K562 (cell line): ENCODE data around the gene NEK1. TPM values are rescaled to one million over a fixed set of nuclear protein-coding genes. Genes with fewer than 3 reads are reported as not detected.

Source experiments
- EGR1 ChIP-seq: fragments of 450-650 bp; conservative IDR thresholded peaks from 2 replicates; pipeline ENCODE4 v1.6.1; 2017; ENCODE audit warnings: mild to moderate bottlenecking
- ELF2 ChIP-seq: fragments of 250-450 bp; sonication (Bioruptor Pico); IDR thresholded peaks from 2 replicates; pipeline ENCODE4 v1.5.0; 2021; ENCODE audit warnings: mild to moderate bottlenecking
- ESRRB ChIP-seq: fragments of 250-450 bp; sonication (Bioruptor Pico); IDR thresholded peaks from 2 replicates; pipeline ENCODE4 v1.5.0; 2020; ENCODE audit warnings: mild to moderate bottlenecking, moderate library complexity, borderline replicate concordance
- GABPB2 ChIP-seq: fragments of 250-450 bp; sonication (Bioruptor Pico); conservative IDR thresholded peaks from 2 replicates; pipeline ENCODE4 v1.5.1; 2021; ENCODE audit warnings: mild to moderate bottlenecking
- IFI16 ChIP-seq: fragments of 250-450 bp; sonication (Bioruptor Pico); IDR thresholded peaks from 2 replicates; pipeline ENCODE4 v2.1.2; 2022; ENCODE audit warnings: mild to moderate bottlenecking, inconsistent platforms
- KDM1A ChIP-seq, 2 experiments: fragments of 450-650 bp; IDR thresholded peaks; 2 replicates each; pipeline ENCODE4 v1.6.1; 2016; ENCODE audit warnings: mild to moderate bottlenecking in 2 of 2
- MEIS2 ChIP-seq: fragments of 450-650 bp; IDR thresholded peaks from 2 replicates; pipeline ENCODE4 v1.6.1; 2014; ENCODE audit warnings: mild to moderate bottlenecking; ENCODE audit not compliant: partially characterized antibody
- POU5F1 ChIP-seq: fragments of 150-350 bp; IDR thresholded peaks from 2 replicates; pipeline ENCODE4 v1.6.1; 2014; ENCODE audit warnings: borderline replicate concordance, low read length, low read depth, mild to moderate bottlenecking; ENCODE audit not compliant: partially characterized antibody
- RBM14 ChIP-seq: fragments of 200-400 bp; formaldehyde crosslinking; IDR thresholded peaks from 2 replicates; pipeline ENCODE4 v1.6.1; 2018; ENCODE audit warnings: low read depth, mild to moderate bottlenecking, low read length, moderate library complexity, borderline replicate concordance; ENCODE audit not compliant: insufficient read depth
- TARDBP ChIP-seq: fragments of 450-650 bp; IDR thresholded peaks from 2 replicates; pipeline ENCODE4 v1.6.1; 2016
- TCF3 ChIP-seq: sonication (generic); formaldehyde crosslinking; IDR thresholded peaks from 2 replicates; pipeline ENCODE4 v1.4.0; 2020; ENCODE audit warnings: mild to moderate bottlenecking, missing genetic modification reagents
- TEAD2 ChIP-seq: fragments of 450-650 bp; IDR thresholded peaks from 2 replicates; pipeline ENCODE4 v1.6.1; 2016; ENCODE audit warnings: missing genetic modification characterization, control low read depth, missing compliant biosample characterization
- THRAP3 ChIP-seq: fragments of 450-650 bp; IDR thresholded peaks from 2 replicates; pipeline ENCODE4 v1.6.1; 2016; ENCODE audit warnings: mild to moderate bottlenecking, inconsistent platforms, borderline replicate concordance
- ZNF224 ChIP-seq: sonication (generic); formaldehyde crosslinking; IDR thresholded peaks from 2 replicates; pipeline ENCODE4 v1.8.0; 2022; ENCODE audit warnings: mild to moderate bottlenecking, missing genetic modification reagents
- ZNF507 ChIP-seq: conservative IDR thresholded peaks from 2 replicates; pipeline ENCODE4 v1.6.1; 2017; ENCODE audit warnings: missing genetic modification characterization, missing compliant biosample characterization
- ZNF764 ChIP-seq: fragments of 250-450 bp; sonication (Bioruptor Pico); IDR thresholded peaks from 2 replicates; pipeline ENCODE4 v1.4.0; 2020; ENCODE audit warnings: low read depth, mild to moderate bottlenecking, moderate library complexity
- ZNF780A ChIP-seq: fragments of 250-450 bp; sonication (Bioruptor Pico); IDR thresholded peaks from 2 replicates; pipeline ENCODE4 v1.5.0; 2021; ENCODE audit warnings: mild to moderate bottlenecking
- polyA plus RNA-seq, 8 experiments: library from polyadenylated mRNA; depleted of rRNA in 4 of 8; stranded (reverse) in 5 of 8; unstranded in 3 of 8; fragments of >200 nt; fragmentation: Nextera tagmentation in 2 of 8; fragmentation: Illumina TruSeq in 1 of 8; extraction: Ambion mirVana in 2 of 8; extraction: Trizol in 1 of 8; gene quantifications; 2 replicates each; pipeline versions ENCODE4 v1.2.1 to v1.2.3, GENCODE V29; 2011 to 2014; ENCODE audit warnings: inconsistent platforms in 1 of 8, missing spikeins in 1 of 8
- total RNA-seq, 7 experiments: library from RNA; depleted of rRNA in 6 of 7; stranded (reverse); fragments of >200 nt in 6 of 7; fragmentation: Illumina TruSeq in 2 of 7; extraction: Trizol in 2 of 7; gene quantifications; 2 replicates each; pipeline versions ENCODE4 v1.2.1 to v1.2.3, GENCODE V29; 2011 to 2021; ENCODE audit warnings: low replicate concordance in 1 of 7
- TF ChIP-seq, protein P1 (sequence below): IDR thresholded peaks from 2 replicates; pipeline ENCODE4 v1.6.1; 2011; ENCODE audit not compliant: insufficient read length; ENCODE audit errors: extremely low read depth
- TF ChIP-seq, protein P2 (sequence below), 2 experiments: fragments of 200-800 bp in 1 of 2; sonication (Bioruptor generic) in 1 of 2; sonication (generic) in 1 of 2; formaldehyde crosslinking in 1 of 2; IDR thresholded peaks in 1 of 2; conservative IDR thresholded peaks in 1 of 2; 2 replicates each; pipeline versions ENCODE4 v1.5.0 to v1.6.1; 2016 to 2020; ENCODE audit warnings: missing compliant biosample characterization in 1 of 2, missing genetic modification characterization in 1 of 2, missing genetic modification reagents in 1 of 2
- TF ChIP-seq, protein P3 (sequence below), 2 experiments: fragments of 450-650 bp in 1 of 2; sonication (generic) in 1 of 2; formaldehyde crosslinking in 1 of 2; IDR thresholded peaks in 1 of 2; conservative IDR thresholded peaks in 1 of 2; 2 replicates each; pipeline versions ENCODE4 v1.6.1 to v1.8.1; 2016 to 2023; ENCODE audit warnings: mild to moderate bottlenecking in 2 of 2, moderate library complexity in 2 of 2, inconsistent platforms in 1 of 2, missing genetic modification reagents in 1 of 2
- TF ChIP-seq, protein P4 (sequence below): sonication (generic); formaldehyde crosslinking; IDR thresholded peaks from 2 replicates; pipeline ENCODE4 v1.8.1; 2023; ENCODE audit warnings: mild to moderate bottlenecking, missing genetic modification reagents
- TF ChIP-seq, protein P5 (sequence below): sonication (generic); formaldehyde crosslinking; IDR thresholded peaks from 2 replicates; pipeline ENCODE4 v1.8.0; 2022; ENCODE audit warnings: mild to moderate bottlenecking, low read depth, missing genetic modification reagents

Gene NEK1
- total and polyA plus RNA-seq, 9 of the 15 experiments (the other 6 are each of a cell fraction or from before 2014, with no cell fraction given), result 6.2 to 15.7 (median 10.3) TPM

DNA sequence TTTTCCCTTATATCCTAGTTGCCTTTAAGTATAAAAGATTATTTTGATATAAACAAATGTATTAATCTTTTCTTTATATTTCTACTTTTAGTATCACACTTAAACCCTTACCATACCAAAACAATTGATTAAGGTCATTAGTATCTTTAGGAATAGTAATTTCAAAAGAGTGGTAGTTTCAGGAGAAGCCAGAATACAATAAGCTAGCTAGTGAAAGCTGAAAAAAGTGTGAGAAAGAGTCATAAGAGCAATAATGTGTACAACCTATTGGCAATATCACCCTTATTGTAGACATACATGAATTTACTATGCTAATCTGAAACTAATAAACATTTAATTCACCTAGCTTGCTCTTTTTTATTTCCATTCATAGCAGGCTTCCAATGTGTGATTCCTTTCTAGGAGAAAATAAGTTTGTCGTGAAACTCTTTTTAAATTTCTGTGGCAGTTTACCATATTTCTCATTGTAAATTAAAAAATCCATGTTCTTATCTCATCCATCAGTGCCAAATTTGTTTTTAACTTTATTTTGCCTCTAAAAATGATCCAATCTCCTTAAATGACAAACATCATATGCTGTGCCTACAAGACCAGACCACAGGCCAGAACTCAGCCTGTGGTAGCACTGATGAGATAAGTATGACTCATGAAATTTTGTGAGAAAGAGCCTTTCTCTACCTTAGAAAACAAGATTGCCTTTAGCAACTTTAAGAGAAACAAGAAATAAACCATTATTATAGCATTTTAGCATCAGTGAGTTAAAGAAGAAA is 8.1 kb downstream of the NEK1 start (continued):
- no peak for TF ChIP-seq ZNF507 (tag)
- TF ChIP-seq MEIS2, result peak; percentile 59
- no peak for TF ChIP-seq IFI16
- TF ChIP-seq, protein P1, sequence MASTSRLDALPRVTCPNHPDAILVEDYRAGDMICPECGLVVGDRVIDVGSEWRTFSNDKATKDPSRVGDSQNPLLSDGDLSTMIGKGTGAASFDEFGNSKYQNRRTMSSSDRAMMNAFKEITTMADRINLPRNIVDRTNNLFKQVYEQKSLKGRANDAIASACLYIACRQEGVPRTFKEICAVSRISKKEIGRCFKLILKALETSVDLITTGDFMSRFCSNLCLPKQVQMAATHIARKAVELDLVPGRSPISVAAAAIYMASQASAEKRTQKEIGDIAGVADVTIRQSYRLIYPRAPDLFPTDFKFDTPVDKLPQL, result no peak
- TF ChIP-seq THRAP3, result no peak
- TF ChIP-seq ZNF764, result no peak
- TF ChIP-seq ZNF780A (CRISPR knock-in tag), result no peak
- TF ChIP-seq ZNF224, result no peak
- TF ChIP-seq ESRRB (CRISPR knock-in tag), result no peak
- TF ChIP-seq EGR1, result no peak
- no peak for TF ChIP-seq ELF2 (CRISPR knock-in tag)
- TF ChIP-seq TARDBP, result no peak
- TF ChIP-seq, protein P2, sequence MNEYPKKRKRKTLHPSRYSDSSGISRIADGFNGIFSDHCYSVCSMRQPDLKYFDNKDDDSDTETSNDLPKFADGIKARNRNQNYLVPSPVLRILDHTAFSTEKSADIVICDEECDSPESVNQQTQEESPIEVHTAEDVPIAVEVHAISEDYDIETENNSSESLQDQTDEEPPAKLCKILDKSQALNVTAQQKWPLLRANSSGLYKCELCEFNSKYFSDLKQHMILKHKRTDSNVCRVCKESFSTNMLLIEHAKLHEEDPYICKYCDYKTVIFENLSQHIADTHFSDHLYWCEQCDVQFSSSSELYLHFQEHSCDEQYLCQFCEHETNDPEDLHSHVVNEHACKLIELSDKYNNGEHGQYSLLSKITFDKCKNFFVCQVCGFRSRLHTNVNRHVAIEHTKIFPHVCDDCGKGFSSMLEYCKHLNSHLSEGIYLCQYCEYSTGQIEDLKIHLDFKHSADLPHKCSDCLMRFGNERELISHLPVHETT (CRISPR knock-in tag; conservative IDR thresholded peaks at IDR 0.05 in 1 of 2, IDR thresholded peaks at IDR 0.05 in 1 of 2), result peak in 1 of 2 experiments; percentile 39; a peak in 1 of 4 replicates
- TF ChIP-seq, protein P3, sequence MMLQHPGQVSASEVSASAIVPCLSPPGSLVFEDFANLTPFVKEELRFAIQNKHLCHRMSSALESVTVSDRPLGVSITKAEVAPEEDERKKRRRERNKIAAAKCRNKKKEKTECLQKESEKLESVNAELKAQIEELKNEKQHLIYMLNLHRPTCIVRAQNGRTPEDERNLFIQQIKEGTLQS (IDR thresholded peaks at IDR 0.05), result peak; percentile 92
- TF ChIP-seq, protein P3 (CRISPR knock-in tag; conservative IDR thresholded peaks at IDR 0.05), result no peak
- TF ChIP-seq RBM14, result no peak
- TF ChIP-seq POU5F1, result no peak
- TF ChIP-seq TEAD2 (tag), result no peak
- TF ChIP-seq, protein P4, sequence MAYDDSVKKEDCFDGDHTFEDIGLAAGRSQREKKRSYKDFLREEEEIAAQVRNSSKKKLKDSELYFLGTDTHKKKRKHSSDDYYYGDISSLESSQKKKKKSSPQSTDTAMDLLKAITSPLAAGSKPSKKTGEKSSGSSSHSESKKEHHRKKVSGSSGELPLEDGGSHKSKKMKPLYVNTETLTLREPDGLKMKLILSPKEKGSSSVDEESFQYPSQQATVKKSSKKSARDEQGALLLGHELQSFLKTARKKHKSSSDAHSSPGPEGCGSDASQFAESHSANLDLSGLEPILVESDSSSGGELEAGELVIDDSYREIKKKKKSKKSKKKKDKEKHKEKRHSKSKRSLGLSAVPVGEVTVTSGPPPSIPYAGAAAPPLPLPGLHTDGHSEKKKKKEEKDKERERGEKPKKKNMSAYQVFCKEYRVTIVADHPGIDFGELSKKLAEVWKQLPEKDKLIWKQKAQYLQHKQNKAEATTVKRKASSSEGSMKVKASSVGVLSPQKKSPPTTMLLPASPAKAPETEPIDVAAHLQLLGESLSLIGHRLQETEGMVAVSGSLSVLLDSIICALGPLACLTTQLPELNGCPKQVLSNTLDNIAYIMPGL (CRISPR knock-in tag), result no peak
- peak in 1 of 2 experiments; percentile 24; a peak in 1 of 4 replicates for TF ChIP-seq KDM1A (IDR thresholded peaks at IDR 0.05)
- TF ChIP-seq TCF3 (CRISPR knock-in tag), result peak; percentile 57
- TF ChIP-seq, protein P5, sequence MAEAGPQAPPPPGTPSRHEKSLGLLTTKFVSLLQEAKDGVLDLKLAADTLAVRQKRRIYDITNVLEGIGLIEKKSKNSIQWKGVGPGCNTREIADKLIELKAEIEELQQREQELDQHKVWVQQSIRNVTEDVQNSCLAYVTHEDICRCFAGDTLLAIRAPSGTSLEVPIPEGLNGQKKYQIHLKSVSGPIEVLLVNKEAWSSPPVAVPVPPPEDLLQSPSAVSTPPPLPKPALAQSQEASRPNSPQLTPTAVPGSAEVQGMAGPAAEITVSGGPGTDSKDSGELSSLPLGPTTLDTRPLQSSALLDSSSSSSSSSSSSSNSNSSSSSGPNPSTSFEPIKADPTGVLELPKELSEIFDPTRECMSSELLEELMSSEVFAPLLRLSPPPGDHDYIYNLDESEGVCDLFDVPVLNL (CRISPR knock-in tag), result no peak
- no peak for TF ChIP-seq GABPB2 (CRISPR knock-in tag)
